ENCODE results near the gene PBXIP1. TPM values are rescaled to one million over a fixed set of nuclear protein-coding genes. Genes with fewer than 3 reads are reported as not detected.

PBXIP1 gene
- total RNA-seq, 1 experiment from 2014 or later, result 21.6 TPM

- H3K4ac ChIP-seq (ENCODE audit: low read depth, low read length), result no peak overlapping the region
- no CpG with 5 or more reads among the region's 43 CpGs for WGBS (ENCODE audit: extremely low coverage, insufficient read length, low lambda C conversion rate)
- TF ChIP-seq CTCF (conservative IDR thresholded peaks at IDR 0.05), result no peak
These were observed 45.0 kb upstream of the PBXIP1 start for GRCh38 chr1:155000726-155001424.

More at GRCh38 chr1:155000726-155001424, 45.0 kb upstream of the PBXIP1 start:
- H2BK15ac ChIP-seq (ENCODE audit: low read depth, low read length), result no peak overlapping the region
- no peak overlapping the region for H3K14ac ChIP-seq (ENCODE audit: insufficient read depth, low read length)
- H2BK5ac ChIP-seq (ENCODE audit: insufficient read length, low read length), result no peak overlapping the region
- H3T11ph ChIP-seq (ENCODE audit: low read length), result no peak overlapping the region
- H3K79me1 ChIP-seq (ENCODE audit: insufficient read depth, low read depth, low read length, poor library complexity, severe bottlenecking), result no peaks in the 10 kb centered on the region
- Mint-ChIP-seq H3K27me3 (ENCODE audit: low read depth) (peaks cover 3% of the 10 kb centered on the region), H3K27ac (peak overlapping the region; percentile 28 to 84 (median 70); a peak in 3 of 7 replicates), H3K9me3 (peaks cover 0 to 2% of the 10 kb centered on the region in 2 experiments; a peak in 2 of 5 replicates), H3K36me3 (ENCODE audit: insufficient read depth in 1 of 3, low read depth in 3 of 3) (no peaks in the 10 kb centered on the region; a peak in 1 of 7 replicates), H3K4me1 (peaks cover 27 to 40% of the 10 kb centered on the region in 2 experiments), H3K4me3 (peak overlapping the region; percentile 93 to 97)
- H4K8ac ChIP-seq (replicated peaks; ENCODE audit: insufficient read length, low read depth, low read length), result no peak overlapping the region
- H4K20me1 ChIP-seq (ENCODE audit: control insufficient read depth, insufficient read depth, insufficient read length), result no peaks in the 10 kb centered on the region
- no peak overlapping the region for H3K23ac ChIP-seq (ENCODE audit: insufficient read length, low read depth, low read length)
- H2BK120ac ChIP-seq (ENCODE audit: low read depth, low read length, poor library complexity, severe bottlenecking), result no peak overlapping the region
- no peak overlapping the region for H4K91ac ChIP-seq (ENCODE audit: insufficient read length, low read depth, low read length)
- H3K27me3 ChIP-seq (ENCODE audit: insufficient read depth, low read length), result no peaks in the 10 kb centered on the region
- H2AFZ ChIP-seq (ENCODE audit: low read length), result no peak overlapping the region
- no peaks in the 10 kb centered on the region for H3K9me3 ChIP-seq (ENCODE audit: control insufficient read depth, low read depth, low read length)
- H3K23me2 ChIP-seq (ENCODE audit: insufficient read length, low read depth, low read length, poor library complexity, severe bottlenecking), result peaks cover 26% of the 10 kb centered on the region
- no peak overlapping the region for H3K56ac ChIP-seq (ENCODE audit: insufficient read length, low read depth, low read length)
- H3K79me2 ChIP-seq (ENCODE audit: insufficient read depth, low read length), result no peaks in the 10 kb centered on the region; the same call in 1 of the 2 replicates
- no peak overlapping the region for H2AK5ac ChIP-seq (ENCODE audit: insufficient read length, low read length)
- H3K18ac ChIP-seq (ENCODE audit: insufficient read length, low read depth, low read length), result peak overlapping the region; percentile 65
- H3K4me2 ChIP-seq (ENCODE audit: insufficient read depth, insufficient read length, low read length), result peak overlapping the region; percentile 90
- no peak overlapping the region for H4K5ac ChIP-seq (ENCODE audit: insufficient read length, low read depth, low read length)
- H2BK12ac ChIP-seq (ENCODE audit: insufficient read length, low read depth, low read length), result no peak overlapping the region
- no peak overlapping the region for H3K27ac ChIP-seq (ENCODE audit: insufficient read length, low read depth, low read length)
- DNase-seq, result peak; percentile 95
- H2BK20ac ChIP-seq (ENCODE audit: low read depth, low read length, poor library complexity, severe bottlenecking), result no peak overlapping the region
- no peak overlapping the region for H3K9ac ChIP-seq (ENCODE audit: extremely low read depth, insufficient read length, low read length)
- H3K4me1 ChIP-seq (ENCODE audit: insufficient read depth, low read length), result peaks cover 5% of the 10 kb centered on the region; the same call in 1 of the 2 replicates

Data from H9 (cell line).